ENCODE measurements around the gene HIVEP3.
A peak's percentile ranks its signal among the peaks of the same experiment; 100 is the strongest.

Gene HIVEP3

DNA sequence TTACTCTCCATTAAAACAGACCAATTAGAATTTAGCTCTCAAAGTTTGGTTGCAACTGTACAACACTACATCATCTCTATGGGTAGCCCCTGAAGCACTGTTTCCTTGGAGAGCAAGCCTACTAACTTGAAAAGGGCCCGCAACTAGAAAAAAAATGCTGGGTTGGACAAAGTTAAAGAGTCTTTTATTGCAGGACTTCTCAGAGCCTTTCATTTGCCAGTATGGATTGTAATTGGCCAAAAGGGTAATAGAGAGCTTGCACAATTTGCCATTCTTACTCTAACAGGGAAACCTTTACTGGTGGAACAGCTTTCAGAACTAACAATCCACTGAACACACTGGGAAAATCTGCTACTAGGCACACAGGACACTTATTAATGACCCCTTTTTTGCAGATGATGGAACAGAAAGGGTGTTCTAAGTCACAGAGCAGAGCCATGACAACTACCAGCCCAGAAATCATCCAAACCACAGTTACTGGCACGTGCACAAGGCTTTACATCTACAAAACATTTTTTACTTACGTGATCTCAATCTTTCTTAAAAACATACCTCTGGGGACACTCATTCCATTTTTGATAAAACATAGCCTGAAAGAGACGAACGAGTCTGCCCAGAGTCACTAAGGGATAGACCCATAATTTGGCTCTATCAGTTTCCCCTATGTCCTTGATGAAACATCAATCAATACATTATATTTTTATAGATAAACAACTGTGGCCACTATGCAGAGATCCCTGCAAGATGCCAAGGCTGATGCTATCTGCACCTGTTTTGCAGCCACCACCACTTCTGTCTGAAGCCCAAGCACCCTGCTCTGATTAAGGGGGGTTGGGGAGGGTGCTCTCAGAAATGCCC, 257.9 kb downstream of the HIVEP3 start:
- DNase-seq = no peak

DNA sequence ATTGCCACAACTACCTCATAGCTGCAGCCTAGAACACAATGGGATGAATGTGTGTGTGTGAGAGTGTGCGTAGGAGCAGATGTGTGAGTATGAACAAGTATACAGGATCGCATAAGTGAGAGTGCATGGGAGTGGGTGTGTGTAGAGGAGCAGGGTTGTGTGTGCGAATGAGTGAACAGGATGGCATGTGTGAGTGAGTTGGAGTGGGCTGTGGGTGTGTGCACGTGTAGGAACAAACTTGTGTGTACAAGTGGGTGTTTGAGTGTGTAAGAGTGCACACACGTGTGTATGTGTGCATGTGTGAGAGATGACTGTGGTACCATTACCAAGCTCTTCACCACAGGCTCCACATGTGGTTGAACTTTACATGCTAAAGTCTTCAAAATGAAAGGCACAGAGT, 258.8 kb downstream of the HIVEP3 start:
- DNase-seq = no peak

DNA sequence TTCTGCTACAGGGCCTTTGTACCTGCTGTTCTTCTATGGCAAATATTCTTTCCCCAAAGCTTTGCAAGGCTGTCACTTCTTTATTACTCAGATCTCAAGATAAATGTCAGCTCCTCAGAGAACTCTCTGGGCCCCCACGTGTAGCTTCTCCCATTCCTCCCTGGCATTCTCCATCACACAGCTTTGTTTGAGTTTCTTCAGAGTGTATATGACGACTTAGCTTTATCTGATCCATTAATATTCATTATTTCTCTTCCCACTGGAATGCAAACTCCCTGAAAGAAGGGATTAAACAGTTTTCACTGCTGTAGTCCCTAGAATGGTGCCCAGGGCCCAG, 259.6 kb downstream of the HIVEP3 start:
- no peak for DNase-seq

DNA sequence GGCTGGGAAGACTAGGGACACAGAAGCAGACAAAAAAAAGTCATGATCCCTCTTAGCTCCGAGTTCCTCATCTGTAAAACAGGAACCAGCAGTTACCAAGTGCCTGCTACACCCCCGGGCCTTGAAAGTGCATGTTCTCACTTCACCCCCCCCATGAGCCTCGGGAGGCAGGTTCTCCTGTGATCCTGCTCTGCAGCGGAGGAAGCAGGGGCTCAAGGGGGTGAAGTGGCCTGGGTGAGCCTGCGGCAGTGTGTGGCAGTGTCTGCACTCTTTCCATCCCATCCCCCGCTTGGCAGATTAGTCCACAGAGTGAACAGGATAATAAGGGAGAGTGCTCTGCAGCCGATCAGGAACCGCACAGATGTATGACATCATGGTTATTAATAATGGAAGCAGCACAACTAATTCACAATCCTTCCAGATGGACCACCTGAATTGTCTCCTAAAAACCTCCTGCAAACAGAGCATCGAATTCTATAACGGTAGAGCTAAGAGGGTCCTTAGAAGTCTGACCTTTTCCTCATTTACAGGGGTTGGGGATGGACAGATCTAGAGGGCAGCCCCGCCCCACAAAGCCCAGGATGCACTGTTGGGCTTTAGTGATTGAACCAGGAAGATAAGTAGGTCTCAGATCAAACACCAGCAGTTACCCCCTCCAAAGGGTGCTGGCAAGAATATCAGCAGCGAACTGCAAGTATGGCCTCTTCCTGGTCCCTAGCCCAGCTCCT, 260.1 kb downstream of the HIVEP3 start:
- DNase-seq = no peak

DNA sequence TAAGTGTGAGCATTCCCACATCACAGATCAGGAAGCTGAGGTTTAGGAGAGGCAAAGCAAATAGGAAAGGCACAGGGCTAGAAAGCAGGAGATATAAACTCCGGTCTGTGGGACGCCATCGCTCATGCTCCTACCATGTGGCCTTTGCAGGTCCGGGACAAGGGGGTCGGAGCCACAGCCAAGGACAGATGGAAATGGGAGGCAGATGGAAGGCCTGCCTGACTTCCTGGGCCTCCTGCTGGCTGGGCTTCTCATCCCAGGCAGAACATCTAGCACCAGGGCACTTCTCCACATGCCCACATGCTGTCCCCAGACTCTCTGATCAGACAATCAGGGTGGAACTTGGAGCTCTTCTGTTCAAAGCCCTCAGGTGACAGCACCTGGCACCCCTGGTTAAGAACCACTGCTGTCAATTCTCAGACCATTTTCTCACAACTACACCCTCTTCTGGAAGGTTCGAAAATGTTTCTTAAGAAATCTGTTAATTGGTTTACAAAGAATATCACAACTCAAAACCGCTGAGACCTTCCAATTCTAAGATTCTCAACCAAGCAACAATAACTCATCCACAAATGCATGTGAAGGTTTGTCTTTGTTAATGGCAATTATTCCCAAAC, 260.9 kb downstream of the HIVEP3 start:
- DNase-seq = peak; percentile 23

DNA sequence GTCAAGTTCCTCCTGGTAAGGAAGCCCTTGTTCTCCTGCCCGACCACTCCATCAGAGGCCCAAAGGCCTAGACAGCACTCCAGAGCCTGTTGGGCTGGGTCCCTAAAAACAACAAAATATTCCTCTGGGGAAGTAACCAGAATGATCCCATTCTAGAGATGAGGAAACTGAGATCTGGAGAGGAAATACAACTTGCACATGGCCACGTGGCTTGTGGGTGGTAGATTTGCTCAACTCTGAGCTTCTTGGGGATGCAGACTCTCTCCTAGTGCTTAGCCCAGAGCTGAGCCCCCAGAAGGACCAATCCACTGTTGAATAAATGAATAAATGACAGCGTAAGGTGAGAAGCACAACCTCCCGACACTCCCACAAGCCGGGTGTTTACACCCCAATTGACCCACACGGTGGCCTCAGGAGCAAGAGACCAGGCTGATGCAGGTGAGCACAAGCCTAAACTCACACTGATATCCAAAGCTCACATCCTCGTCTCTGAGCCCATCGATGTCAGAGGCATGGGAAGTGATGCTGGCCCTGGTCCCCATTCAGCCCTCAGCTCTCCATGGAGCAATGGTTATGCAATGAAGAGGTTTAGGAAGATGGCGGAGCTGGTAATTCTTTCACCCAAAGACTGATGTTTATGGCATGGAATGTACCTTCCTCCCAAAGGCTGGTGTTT, 261.8 kb downstream of the HIVEP3 start:
- DNase-seq = no peak

DNA sequence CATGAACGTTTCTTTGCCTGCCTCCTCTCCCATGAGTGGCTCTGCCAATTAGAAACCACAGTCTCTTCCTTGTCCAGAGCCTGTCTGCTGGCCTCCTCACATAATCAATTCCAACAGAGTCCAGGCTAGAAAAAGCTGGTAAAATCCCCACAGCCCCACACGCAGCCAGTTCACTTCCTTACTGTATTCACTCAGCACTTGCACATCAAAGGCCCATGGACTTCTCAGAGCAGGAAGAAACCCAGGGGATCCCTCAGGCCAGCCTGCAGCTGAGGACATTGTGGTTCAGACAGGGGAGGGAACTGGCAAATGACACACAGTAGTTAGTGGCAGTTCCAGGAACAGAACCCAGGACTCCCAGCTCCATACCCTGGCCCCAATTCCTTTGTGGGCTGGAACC, 262.7 kb downstream of the HIVEP3 start:
- no peak for DNase-seq

DNA sequence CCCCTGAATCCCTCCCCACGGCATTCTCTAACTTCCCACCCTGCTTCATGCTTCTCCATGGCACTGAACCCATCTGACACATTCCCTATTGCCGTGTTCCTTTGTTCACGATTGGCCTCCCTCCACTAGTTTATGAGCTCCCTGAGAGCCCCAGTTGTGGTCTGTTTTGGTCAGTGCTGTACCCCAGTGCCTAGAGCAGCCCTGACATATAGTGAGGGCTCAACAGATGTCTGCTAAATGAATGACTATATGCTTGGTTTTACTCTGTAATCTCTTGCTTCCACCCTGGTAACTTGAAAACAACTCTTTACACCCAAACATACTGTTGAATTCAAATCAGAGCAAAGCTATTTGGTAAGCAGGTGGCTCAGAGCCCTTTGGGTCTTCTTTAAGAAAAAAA, 263.1 kb downstream of the HIVEP3 start:
- DNase-seq = no peak

DNA sequence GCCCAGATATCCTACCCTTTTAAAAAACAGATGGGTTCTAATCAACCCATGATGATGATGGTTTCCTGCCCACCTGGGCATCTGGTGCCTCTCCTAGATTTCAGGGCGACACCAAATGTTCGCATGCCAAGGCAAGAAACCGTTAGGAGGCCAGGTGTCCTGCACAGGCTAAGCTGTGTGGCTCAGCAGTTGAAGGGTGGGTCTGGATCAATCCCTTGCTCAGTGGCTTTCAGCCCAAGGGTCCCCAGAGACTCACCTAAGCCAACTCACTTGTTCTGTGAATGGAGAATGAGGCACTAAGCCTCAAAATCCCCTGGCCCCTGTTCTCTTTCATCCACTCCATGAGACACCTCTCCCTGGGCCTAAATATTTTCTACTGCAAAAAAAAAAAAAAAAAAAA, 265.1 kb downstream of the HIVEP3 start:
- DNase-seq = no peak

DNA sequence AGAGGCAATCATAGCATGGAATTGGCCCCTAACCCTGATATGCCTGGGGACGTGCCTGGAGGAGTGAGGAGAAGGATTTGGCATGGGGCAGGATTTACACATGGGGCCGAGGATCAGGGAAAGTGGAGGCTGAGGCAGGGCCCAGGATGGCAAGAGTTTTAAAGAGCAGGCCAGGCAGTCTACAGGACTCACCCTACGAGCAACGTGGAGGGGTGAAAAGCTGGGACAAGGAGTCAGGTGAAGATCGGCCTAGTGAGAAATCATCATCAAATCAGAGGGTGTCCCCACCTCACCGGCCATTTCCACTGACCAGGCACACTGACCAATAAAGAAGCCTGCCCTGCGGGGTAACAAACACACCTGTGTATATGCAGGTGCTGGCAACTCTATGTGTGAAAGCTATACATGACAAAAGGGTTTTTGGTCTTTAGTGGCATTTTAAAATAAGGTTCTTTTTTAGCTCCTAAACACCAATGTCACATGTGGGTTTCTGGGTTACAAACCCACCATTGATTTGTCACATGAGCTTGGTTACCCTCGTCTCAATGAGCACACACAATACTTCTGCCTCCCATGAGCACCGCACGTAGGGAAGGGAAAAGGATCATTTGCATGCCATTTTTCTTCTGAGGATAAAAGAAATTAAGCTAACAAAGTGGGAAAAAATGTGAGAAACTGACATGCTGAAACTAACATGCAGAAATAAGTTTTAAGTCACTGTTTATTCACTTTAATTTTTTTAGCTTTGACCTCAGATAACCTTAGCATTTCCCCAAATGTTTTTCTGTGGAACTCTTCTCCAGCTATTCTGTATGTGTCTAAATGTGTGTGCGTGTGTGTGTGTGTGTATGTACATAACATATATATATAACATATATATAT, 266.1 kb downstream of the HIVEP3 start:
- DNase-seq = no peak

DNA sequence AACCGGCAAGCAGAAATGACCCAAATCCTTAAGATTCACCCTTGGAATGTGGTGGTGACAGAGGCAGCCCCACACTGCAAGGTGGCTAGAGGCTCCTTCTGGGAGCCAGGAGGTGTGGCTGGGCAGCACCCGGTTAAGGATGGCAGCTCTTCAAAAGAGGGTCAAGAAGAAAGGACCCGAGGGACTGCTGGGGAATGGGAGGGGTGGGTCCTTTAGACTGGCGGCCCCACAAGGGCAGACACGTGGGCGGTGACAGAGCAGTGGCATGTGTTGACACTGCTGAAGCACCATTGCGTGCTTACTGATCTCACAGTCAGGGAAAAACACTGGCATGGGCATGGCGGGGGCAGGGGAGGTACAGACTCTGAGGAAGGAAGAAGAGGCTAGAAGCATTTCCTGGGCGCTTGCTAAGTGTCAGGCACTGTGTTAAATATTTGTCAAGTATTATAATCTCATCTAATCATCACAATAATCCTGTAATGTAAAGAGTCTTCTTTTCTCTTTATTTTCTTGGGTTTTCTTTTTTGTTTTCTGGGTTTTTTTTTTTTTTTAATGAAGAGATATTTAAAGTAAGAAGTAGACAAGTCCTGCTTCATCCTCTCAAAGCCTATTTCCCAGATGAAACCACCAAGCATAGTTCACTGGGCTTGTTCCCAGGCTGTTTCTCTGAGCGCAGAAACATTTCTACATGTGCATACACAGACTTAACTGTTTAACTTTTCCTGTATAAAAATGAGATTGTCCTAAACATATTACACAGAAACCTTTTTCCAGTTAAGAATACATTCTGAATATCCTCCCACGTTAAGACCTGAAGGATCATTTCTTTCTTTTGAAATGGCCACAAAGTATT, 268.5 kb downstream of the HIVEP3 start:
- DNase-seq = no peak

DNA sequence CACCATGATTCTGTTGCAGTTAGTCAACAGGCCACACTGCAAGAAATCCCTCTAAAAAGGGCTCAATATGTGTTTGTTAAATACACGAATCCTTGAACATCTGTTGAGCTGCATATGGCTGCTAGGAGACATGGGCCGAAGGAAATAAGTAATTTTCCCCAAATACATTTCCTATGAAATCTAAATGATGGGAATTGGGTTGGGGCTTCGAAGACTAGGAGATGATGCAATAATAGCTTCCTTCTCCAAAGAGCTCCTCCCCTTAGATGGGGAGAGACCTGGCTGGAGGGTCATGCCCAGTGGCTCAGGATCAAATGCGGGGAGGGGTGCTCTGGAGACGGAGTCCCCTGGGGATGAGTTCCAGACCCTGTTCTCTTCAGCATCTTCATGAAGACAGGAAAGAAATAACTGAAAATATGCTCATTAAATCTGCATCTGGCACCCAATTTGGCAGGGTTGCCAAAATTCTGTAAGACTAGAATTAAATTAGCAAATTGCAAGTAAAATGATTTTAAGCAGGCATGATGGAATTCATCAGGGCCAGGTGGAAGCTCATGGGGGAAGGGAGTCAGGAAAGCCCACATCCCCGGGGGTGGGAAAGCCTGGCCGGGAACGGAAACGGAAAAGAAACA, 269.2 kb downstream of the HIVEP3 start:
- no peak for DNase-seq

DNA sequence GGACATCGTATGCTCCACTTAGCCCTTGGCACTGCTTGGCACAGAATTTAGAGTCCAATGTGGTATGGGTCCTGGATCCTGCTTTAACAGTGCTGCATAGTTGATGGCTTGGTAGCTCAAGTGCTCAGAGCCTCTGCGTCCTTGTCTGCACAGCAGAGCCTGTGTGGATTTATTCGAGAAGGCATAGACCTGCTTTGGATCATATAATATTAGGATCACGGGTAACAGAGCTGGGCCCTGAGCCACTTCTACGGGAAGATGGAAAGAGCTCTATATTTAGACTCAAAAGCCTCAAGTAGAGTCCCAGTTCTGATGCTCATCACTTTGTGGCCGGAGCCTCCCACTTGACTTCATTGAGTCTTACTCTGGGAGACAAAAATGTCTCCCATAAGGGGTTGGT, 269.9 kb downstream of the HIVEP3 start:
- DNase-seq = no peak

DNA sequence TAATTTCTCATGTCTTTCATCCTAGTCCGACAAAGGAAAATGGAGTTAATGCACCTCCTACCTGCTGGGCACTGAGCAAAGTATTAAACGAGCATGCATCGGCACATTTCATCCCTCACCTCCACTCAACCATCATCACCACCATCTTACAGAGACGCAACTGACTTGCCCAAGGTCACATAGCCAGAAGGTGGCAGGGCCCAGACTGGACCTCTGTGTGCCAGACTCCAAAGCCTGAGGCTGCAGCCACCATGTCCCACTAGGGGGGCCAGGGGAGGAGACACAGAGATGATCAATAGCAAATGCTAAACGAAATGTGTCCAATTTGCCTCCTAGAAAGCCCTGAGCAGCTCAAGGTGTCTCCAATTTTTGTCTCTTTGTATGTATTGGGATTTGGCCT, 270.5 kb downstream of the HIVEP3 start:
- no peak for DNase-seq

DNA sequence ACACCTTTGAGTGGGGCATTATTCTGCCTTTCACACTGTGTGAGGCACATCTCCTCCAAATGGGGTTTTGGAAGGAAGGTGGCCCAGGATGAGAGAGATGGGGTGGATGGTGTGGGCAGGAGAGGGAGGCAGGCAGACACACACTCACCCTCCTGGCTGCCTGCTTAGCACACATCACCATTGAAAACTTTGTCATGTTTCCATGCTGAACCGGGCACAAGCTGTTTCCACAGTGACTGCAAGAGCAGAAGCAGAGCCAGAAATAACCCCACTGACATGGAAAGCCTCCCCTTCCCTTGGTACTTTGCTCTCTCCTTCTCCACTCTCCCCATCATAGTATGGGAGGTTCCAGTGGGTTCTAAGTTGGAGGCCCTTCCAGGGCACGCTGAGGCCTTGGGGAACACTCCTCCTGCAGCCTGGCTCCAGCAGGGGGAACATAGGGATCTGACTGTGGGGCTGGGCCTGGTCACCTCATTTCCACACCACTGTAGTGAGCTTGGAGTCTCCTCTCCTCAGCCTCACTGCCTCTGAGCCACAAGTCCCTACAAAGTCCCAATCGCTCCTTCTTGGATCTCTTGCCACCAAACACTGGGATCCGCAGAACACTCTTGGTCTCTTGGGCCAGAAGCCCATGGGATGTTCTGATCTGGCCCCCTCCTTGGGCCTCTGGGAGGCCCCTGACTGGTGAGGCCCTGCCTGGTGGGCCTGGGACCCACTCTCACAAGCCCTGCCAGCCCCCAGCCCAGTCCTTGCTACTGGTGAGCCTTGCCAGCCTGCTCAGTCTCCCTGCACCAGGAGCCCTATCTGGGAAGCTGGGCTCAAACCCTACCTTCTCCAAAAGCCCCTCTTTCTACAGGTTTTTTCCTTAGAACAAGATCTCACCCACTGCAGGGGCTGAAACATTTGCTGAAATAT, 271.2 kb downstream of the HIVEP3 start:
- DNase-seq = no peak

DNA sequence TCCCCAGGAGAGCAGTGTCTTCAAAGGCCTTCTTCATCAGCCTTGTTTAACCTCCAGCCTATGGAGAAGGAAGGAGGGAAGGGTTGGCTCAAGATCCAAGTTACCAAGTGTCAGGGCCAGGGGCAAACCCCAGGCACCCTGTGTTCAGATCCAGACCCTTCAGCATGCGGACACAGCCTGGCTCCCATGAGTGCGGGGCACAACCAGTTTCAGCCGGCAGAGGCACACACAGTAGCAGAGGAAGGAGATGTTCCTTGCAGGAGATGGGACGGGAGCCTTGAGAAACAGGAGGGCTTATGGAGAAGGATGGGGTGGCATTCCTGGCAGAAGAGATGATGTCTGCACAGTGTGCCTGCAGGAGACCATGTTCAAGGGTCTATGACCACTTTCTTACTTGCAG, 272.5 kb downstream of the HIVEP3 start:
- DNase-seq = no peak

DNA sequence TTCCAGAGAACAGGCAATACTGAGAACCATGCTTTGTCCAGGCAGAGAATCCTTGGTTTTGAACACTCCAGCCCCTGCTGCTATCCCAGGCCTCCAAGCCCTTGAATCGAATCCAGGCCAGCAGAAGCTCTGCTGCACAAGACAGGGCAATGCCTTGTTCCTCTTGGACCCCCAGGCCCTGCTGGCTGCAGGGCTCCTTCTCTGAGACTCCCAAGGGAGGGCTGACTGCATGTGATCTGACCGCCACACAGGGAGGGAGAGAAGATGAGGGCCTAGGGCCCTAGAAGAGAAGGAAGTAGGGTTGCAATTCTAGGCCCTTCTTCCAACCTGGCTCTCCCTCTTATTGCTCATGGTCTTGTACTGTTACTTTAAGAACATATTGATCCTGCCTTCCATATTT, 273.7 kb downstream of the HIVEP3 start:
- no peak for DNase-seq

DNA sequence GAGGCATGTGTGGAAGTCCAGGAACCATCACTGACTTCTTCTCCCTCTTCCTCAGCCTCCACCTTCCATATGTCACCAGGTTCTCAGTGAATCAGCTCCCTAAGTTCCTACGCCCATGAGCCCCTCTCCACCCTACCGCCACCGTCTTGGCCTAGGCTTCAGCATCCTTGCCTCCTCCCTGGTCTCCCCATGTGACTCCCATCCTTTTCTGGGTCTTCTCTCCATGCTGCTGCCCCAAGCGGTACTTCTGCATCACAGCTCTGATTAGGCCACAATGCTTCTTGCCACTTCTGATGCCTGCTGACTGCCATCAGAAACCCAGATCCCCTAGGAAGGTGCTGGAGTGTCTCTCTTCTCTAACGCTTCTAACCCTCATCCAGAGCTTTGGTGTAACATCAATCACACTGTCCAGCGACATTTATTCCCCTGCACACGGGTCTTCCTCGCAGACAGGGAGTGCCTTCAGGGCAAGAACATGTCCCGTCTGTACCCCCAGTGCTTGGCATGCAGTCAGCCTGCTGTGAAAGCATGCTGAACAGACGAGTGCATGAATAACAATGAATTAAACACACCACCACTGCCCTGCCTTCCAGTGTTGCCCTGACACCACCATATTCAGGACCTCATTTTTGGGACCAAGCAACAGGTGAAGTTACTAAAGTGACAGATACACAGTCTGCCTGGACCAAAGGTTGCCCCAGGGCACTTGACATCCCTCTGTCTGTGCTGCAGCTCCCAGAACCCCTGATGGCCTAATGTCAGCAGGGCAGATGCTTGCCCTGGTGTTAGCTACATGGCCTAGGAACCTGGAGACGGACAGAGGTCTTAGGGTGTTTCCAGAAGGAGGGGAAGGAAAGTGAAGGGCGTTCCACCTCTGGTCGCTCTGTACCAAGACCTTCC, 275.6 kb downstream of the HIVEP3 start:
- peak; percentile 43 for DNase-seq

All from RPMI8226 (cell line).